HG03135 (cell line): ENCODE results near the gene MTFMT.
"Not testable (repeated sequence)": the region's sequence is repeated elsewhere in the genome, so short reads cannot be mapped to it uniquely, and the experiment has no call there.

Experiments
- ATAC-seq: cut with Tn5 transposase; IDR thresholded peaks from one replicate; pipeline ENCODE4 v1.9.1; 2021; ENCODE audit warnings: mild to moderate bottlenecking, moderate library complexity; ENCODE audit not compliant: unreplicated experiment

MTFMT gene

DNA sequence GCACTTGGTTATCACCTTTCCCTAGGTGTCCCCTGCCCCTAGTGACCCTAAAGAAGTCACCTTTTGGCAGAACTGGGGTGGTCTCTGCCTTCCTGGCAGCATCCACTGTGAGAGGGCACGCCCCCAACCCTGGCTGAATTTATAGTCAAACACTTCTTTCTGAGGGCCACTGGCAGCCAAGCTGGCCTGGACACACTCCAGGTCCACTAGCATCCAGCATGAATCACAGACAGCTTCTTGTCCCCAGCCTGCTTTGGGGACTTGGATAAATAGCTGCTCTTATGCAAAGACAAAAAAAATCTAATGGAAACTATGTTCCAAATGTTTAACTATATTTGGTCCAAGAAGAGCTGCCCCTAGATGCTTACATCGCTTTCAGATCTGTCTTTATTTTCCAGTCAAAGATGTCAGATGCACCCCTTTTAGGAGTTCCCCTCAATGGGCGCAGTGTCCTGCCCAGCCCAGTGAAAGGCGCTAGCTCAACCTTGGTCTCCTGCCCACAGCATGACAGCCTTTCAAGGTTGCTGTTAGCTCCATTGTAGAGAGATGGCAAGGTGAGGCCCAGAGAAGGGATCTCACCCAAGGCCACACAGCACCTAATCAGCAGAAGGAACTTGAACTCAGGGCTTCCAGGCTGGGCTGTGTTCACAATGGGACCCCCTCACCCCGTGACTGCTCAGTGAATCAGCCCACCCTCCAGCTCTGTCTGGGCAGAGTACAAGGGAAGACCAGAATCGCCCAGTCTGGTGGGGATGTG is 31.4 kb upstream of the MTFMT start:
- no peak for ATAC-seq

DNA sequence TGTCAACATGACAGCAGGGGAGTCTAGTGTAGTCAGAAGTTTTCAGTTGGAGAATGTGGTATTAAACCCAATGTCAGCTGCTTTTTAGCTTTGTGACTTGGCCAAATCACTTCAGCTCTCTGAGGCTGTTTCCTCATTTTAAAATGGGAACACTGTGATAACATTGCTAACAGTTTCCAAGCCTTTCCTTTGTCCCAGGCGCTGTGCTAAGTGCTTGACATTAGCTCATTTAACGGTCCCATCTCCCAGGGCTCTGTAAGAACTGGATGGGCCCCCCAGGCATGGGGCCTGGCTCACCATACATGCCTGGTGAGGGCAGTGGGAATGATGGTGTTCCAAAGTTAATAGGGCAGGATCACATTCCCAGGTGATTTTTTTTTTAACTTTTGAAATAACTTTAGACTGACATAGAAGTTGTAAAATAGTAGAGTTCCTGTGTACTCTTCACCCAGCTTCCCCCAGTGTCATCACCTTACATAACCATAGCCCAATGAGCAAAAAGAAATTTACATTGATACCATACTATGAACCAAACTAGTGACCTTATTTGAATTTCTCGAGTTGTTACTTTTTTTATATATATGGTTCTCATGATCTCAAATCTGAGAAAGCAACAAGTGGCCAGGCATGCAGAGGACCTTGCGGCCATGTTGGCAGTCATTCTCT is 30.6 kb upstream of the MTFMT start:
- no peak for ATAC-seq

DNA sequence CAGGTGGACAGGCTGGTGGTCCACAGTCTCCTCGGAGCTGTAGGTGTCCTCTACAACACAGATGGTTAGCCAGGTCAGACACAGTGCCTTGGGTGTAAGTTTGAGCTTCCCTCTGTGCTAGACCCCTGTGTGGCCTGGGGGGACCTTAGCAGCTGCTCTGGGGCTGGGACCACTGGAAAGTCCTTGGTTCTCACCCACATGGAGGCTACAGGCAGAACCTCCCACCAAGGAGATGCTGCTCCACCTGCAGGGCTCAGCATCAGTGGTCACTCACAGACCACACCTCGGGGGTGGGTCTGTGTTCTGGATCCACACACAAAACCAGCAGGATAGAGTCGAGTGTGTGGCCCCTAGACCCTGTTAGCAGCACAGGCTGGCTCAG is 29.9 kb upstream of the MTFMT start:
- no peak for ATAC-seq

DNA sequence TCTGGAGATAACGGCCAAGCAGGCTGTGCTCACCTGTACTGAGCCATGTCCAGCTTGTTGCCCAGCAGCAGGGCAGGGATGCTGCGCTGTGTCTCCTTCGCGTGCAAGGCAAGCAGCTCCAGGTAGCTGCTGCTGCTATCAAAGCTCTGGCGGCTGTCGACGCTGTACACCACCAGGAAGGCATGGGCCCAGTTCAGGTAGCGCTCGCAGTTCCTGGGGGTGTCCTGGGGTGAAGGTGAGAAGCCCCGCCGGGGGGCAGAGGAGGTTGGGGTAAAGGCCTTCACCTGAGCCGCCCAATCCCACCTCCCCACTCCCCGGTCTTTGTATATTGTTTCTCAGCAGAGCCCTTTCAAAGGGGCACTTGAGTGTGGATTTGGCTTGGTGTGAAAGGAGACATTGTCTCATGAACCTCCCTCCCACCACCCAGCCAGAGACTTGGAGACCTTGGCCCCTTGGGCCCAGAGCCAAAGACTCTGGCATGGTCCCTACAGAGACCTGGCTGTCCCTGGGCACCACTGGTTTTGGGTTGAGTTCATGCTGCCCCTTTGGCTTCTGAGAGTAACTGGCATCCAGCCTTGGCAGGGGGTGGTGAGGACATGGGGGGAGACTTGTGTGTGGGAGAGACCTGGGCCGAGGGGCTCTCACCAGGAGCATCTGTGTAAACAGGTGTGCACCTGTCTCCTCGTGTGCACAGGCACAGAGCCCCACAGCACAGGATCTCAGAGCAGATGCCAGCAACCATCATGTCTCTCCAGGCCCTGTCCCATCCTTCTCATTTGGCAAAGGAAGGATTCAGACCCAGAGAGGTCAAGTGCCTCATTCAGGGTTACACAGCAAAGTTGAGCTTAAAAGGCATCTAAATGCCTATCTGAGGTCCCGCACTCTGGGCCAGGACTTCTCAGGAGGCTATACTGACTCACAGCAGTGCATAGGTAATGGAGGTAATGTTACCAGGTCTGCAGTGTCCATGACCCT is 29.2 kb upstream of the MTFMT start:
- ATAC-seq = no peak

DNA sequence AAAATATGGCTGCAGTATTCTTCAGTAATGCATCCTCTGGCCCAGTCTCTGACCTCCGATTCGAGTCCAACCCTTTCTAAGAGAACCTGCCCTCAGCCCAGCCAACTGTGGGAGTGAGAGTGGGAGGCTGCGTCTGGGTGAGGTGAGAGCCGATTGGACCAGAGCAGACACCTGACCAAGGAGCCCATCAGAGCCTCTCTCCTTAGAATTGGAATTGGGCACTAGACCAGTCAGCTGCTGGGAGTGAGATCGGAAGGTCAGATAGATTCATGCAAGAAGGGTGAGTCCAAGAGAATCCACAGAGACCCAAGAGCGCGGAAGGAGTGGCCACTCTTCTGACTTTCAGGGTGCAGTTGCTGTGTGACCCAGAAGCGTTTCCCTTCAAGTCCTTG is 28.1 kb upstream of the MTFMT start:
- ATAC-seq = no peak

DNA sequence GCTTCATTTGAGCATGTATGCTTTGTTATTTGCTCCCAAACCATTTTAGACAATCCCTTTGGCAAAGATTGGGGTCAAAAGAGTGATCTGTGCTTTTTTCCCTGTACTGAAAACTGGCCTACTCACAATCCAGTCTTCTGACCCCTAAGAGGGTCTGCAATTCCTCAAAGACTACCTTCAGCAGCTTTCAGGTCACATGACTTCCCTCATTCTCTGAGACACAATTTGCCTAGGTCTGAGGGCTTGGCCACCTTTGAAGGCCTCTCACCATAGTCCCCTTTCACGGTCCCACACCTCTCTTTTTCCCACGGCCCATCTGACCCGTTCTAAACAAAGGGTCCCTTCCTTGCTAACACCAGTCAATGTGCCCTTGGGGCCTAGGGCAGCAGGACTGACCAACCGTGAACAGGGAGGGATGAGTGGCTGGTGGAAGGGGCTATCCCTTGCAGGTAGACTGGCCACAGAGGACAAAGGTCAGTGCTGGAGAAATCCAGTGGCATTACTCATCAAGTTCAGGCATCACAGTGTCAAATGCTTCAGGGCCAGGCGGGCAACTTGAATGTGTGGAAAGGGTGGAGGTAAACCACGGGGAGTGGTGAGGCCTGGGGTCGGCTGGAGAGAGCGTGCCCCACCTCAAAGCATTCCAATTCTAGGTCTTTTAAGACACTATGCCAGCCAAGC is 27.6 kb upstream of the MTFMT start:
- no peak for ATAC-seq

DNA sequence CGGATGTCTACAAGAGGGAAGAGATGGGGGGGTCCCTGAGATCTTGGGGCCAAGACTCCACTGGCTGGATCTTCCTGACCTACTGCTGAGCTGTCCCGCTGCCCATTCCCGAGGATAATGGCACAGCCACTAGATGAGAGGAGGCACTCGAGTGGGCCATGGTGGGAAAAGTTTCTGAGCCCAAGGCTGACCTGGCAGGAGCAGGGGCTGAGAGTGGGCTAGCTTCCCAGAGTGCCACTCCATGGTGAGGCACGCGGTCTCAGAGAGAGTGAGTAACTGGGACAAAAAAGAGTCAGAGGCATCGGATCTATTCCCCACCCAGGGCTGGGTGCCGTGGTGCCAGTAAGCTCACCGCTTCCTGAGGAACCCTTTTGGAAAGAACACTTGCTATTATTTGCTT is 26.7 kb upstream of the MTFMT start:
- no peak for ATAC-seq

DNA sequence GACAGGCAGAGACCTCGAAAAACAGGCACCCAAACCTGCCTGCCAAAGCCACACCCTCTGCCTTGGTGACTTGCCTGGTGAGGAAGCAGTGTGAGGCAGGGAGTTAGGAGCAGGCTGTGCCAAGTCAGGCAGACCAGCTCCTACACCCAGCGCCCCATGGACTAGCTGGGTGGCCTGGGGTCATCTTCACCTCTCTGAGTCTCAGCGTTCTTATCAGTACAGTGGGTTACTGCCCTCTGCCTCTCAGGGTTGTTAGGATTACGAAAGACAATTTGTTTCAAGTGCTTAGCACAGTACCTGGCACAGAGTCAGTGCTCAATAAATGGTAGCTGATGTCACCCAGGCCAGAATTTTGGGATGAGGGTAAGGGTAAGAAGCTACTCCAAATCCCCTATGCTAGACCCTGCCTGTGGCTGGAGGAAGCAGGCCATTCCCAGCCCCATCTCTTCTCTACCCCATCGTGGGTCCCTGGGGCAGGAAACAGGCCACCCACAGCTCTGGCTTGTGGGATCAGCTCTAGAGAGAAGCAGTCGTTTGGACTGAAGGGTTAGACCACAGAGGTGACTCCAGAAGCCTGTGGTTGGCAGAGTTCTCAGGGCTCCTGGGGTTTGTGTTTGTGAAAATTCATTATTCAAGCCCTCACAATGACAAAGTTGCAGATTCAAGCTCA is 25.9 kb upstream of the MTFMT start:
- ATAC-seq = no peak

DNA sequence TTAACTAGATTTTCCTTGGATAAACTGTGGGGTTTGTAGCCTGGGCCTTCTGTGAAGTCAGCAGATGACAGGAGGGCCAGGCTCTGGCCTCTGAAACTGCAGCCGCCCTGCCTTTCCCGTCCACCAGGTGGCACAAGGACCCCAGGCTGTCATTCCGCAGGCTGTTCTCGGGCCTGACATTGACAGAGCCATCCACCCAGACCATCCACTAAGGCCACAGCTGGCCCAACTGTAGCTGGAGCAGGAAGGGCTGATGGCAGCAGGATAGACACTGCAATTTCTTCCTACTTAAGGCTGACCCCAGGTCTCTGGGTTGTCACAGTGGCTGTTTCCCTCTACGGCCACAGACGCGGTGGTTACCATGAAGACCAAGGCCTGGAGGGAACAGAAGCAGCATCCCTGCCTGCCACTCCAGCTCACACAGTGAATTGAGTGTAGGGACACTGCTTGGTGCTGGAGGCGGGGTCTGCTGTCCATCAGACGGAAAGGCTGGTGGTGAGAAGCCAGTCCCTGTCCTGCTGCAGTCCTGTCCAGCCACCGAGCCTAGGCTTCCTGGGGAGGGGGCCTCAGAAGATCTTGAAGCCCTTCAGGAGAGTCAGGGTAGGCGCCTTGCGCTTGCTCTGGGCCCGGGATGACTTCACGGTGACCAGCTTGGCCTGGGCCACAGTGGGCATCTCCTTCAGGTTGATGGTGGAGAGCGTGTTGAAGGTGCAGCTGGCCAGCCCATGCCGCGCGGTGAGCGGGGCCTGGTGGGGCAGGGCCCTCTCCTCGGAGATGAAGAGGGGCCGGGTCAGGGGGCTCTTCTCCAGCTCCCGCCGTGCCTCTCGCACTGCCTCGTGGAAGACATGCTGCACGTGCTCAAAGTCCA is 25.1 kb upstream of the MTFMT start:
- ATAC-seq = peak; percentile 53

DNA sequence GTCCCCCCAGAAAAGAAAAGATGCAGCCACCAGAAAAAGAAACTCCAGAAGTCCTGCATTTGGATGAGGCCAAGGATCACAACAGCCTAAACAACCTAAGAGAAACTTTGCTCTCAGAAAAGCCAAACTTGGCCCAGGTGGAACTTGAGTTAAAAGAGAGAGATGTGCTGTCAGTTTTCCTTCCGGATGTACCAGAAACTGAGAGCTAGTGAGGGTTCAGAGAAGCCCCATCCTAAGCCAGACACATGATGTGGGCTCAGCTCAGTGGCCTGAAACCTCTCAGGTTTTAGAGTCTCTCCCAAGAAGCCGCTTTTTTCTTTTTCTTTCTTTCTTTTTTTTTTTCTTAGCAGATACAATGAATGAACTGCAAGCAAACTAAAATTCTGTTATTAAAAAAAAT is 23.5 kb upstream of the MTFMT start:
- no peak for ATAC-seq

DNA sequence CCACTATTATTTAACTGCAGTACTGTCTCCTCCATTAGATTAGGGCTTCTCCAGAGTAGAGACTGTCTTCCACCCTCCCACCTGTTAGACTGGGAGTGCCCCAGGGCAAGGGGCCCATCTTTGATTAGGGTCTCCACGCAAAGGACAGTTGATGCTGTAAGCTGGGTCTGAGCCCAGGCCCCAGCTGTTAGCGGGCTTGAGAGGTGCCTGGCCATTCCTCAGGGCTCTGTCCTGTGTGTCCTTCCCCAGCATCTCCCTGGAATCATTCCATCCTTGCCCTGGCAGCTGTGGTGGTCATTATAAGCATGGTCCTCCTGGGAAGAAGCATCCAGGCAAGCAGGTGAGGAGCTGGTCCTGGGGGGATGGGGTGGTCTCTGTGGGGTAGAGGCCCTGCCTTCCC is 21.8 kb upstream of the MTFMT start:
- no peak for ATAC-seq

DNA sequence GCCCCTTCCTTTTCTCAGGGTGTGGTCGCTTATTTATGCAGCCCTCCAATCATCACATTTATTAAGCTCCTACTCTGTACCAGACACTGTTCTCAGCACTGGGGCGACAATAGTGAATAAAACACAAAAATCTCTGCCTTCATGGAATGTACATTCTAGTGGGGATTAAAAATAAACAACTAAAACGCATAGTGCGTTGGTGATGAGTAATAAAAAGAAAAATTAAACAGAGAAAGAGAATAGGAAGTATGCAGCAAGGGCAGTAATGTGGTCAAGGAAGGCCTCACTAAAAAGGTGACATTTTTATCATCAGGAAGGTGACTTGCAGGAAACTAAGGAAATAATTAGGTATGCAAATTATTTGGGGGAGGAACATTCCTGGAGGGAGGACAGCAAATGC is 20.8 kb upstream of the MTFMT start:
- no peak for ATAC-seq

DNA sequence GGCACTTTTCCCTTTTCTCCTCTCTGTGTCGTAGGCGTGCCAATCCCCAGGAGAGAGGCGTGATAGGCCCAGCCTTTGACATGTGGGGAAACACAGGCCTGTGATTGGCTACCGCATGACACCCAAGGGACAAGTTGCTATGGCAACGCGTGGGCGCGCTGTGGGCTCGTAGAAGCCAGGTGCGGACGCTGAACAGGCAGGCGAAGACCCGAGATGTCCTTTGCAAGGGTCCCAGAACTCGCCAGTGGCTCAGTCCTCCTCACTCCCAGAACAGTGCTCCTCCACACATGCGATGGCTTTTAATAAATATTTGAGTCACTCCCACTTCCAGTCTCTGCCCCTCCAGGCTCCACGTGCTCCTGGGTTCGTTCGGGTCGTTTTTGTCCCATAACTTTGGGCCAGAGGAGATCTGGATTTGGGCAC is 20.0 kb upstream of the MTFMT start:
- ATAC-seq = peak; percentile 88

DNA sequence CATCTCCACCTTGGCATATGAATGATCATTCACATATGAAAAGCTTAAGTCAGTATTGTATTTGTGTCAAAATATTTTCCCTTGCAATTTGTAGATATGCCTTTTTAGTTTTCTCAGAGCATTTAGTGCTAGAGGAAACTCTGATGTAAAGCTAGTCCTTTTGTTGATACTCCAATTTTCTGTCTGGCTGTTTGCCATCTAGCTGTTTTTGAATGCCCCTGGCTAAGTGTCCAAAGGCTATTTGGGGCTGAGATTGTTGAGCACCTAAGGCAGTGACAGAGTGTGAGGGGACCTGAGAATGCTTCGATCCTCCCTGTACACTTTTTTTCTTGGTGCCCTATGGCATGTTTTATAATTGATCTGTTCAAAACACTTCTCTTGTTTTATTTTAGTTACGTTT is 18.8 kb upstream of the MTFMT start:
- ATAC-seq = no peak

DNA sequence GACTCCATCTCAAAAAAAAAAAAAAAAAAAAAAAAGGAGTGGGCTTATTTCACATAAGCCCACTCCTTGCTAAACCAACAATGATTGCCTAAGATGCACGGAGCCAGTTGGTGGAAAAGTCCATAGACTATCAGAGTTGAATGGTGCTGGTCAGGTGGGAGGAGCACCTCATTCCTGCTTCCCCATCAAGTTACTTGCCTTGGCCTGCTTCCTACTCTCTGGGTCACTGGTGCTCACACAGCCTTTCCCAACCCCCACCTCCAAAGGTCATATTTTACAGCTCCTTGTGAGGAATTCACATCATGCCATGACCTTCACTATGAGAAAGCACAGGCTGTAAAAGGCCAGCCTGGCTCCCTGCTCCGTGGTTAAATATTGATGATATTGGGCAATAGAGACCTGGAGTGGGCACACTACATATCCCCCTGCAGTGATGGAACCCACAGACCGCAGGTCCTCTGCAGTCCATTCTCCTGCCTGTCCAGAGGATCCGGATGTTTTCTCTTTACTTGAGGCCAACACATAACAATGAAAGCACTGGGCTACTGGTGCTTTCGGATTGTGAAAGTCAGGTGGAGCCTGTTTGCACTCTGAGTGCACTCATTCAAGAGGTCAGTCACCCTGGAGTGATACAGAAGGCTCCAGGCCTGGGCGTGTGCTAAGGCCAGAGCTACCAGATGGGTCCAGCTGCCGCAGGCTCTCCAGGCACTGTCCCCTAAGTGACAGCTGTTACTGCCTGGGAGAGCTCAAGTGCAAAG is 15.5 kb upstream of the MTFMT start, which contains the start of gene SLC51B:
TSS of gene SLC51B (plus strand) at position 664 of the 758 bp plus-strand sequence. CDS start 4,618 bp downstream, outside the sequence.
- no peak for ATAC-seq

DNA sequence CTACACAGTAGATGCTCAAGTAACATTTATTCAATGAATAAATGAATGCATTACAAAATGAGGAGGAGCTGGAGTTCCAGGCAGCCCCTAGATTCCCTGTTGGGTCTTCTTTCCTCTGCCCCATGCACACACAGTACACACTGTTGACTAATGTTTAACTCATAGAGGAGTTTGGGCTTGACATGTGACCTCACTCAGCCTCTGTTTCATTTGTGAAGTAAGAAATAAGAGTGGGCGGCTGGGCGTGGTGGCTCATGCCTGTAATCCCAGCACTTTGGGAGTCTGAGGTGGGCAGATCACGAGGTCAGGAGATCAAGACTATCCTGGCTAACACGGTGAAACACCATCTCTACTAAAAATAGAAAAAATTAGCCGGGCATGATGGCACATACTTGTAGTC is 14.8 kb upstream of the MTFMT start:
- ATAC-seq = not testable (repeated sequence)

DNA sequence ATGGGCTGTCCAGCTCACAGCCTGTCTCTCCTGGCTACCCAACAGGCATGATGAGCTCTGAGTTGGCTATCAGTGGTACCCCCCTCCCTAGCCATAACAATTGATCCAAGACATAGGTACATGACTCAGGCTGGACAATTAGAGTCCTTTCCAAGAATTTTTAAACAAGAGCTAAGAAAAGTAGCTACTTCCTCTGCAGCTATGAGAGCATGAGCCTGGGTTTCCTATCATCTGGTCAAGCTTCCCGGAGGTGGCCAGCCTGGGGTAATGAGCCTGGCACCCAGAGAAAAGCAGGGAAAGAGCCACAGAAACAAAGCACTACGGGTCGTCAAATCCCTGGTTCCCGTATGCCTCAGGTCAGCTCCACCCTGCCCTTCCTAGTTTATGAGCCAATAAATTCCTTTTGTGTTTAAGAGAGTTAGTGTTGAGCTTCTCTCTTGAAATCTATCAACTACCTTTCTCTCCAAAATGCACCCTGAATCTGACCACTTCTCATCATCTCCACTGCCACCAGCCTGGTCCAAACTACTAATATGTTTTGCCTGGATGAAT is 13.4 kb upstream of the MTFMT start:
- ATAC-seq = no peak

DNA sequence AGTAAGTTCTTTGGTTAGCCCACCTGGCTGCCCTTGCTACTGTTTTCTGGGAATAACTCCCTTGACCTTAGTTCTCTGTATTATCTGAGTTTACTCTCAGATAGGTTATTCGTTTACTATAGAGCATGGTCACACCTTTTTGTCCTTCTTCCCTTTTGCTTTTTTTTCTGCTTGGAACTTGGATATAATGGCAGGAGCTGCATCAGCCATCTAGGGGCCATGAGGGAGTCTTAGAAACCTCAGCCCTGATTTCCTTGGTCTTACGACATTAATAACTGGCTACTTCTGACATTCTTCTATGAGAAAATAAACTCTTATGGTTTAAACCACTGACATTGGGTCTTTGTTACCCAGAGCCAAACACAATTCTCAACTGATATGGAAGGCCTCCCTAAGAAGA is 12.3 kb upstream of the MTFMT start:
- no peak for ATAC-seq
